ENCODE measurements around the gene MADCAM1.

DNA sequence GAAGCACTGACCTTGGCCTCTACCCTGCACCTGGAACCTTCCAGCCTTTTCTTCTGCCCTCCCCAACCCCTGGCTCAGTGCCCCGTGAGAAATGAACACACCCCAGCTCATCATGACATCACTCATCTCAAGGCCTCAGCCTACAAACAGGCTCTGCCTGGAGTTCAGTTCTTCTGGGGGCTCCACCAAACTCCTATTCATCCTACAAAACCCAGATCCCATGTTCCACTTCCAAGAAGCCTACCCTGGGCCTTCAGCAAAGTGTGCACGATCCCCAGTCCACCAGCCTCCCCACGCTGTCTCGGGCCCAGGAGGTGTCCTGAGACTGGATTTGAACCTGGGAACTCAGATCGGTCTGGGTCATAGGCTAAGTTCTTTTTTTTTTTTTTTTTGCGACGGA, 26.5 kb upstream of the MADCAM1 start:
- TF ChIP-seq, protein P1, sequence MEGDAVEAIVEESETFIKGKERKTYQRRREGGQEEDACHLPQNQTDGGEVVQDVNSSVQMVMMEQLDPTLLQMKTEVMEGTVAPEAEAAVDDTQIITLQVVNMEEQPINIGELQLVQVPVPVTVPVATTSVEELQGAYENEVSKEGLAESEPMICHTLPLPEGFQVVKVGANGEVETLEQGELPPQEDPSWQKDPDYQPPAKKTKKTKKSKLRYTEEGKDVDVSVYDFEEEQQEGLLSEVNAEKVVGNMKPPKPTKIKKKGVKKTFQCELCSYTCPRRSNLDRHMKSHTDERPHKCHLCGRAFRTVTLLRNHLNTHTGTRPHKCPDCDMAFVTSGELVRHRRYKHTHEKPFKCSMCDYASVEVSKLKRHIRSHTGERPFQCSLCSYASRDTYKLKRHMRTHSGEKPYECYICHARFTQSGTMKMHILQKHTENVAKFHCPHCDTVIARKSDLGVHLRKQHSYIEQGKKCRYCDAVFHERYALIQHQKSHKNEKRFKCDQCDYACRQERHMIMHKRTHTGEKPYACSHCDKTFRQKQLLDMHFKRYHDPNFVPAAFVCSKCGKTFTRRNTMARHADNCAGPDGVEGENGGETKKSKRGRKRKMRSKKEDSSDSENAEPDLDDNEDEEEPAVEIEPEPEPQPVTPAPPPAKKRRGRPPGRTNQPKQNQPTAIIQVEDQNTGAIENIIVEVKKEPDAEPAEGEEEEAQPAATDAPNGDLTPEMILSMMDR (conservative IDR thresholded peaks at IDR 0.05), result no peak
- no peak for TF ChIP-seq ZFX (IDR thresholded peaks at IDR 0.05)

Measured in C4-2B (cell line).